PC-3 (cell line): ENCODE results near the gene SHC4. TPM values are rescaled to one million over a fixed set of nuclear protein-coding genes. Genes with fewer than 3 reads are reported as not detected.

Experiments used
- ATAC-seq: fragments of 200-7000 bp; cut with Tn5 transposase; 2 replicates; pipeline ENCODE4 v1.9.1; 2020; ENCODE audit warnings: mild to moderate bottlenecking, moderate library complexity
- BruUV-seq: library from RNA; stranded (reverse); fragments of 400-500 nt; replicated peaks from 2 replicates; lab custom pipeline; 2021; lab: Mats Ljungman, UMichigan
- CTCF ChIA-PET: fragments of 300-600 bp; sonication (Branson Sonifier 250); formaldehyde crosslinking; loops from one replicate; lab custom pipeline; 2022; ENCODE audit warnings: antibody characterized with exemption; lab: Charles Lee
- POLR2A ChIA-PET: fragments of 300-600 bp; sonication (Branson Sonifier 250); formaldehyde crosslinking; loops from one replicate; lab custom pipeline; 2022; ENCODE audit warnings: antibody characterized with exemption; ENCODE audit not compliant: unreplicated experiment; lab: Charles Lee
- DNase-seq: peaks from one replicate; pipeline ENCODE4 v3.0.0-alpha.2; 2015
- H2AFZ ChIP-seq: fragments of 300-600 bp; sonication (generic); 2 replicates; pipeline ENCODE4 v1.6.0; 2016; ENCODE audit warnings: antibody characterized with exemption, low read length
- H3F3A ChIP-seq: fragments of 300-600 bp; sonication (generic); one replicate; pipeline ENCODE4 v1.6.0; 2017; ENCODE audit warnings: antibody characterized with exemption, low read length, control low read depth, mild to moderate bottlenecking; ENCODE audit not compliant: unreplicated experiment
- H3K27ac ChIP-seq: fragments of 300-600 bp; sonication (generic); 2 replicates; pipeline ENCODE4 v1.5.1; 2016; ENCODE audit warnings: mild to moderate bottlenecking, low read length
- H3K27me3 ChIP-seq: fragments of 300-600 bp; sonication (generic); 2 replicates; pipeline ENCODE4 v1.6.1; 2016; ENCODE audit warnings: low read length, mixed read lengths
- H3K36me3 ChIP-seq: fragments of 300-600 bp; sonication (generic); 2 replicates; pipeline ENCODE4 v1.6.1; 2016; ENCODE audit warnings: low read depth, mixed run types, low read length, mixed read lengths
- H3K4me1 ChIP-seq: fragments of 300-600 bp; sonication (generic); 2 replicates; pipeline ENCODE4 v1.5.1; 2016; ENCODE audit warnings: low read length; ENCODE audit not compliant: insufficient read depth
- H3K4me2 ChIP-seq: fragments of 300-600 bp; sonication (generic); 2 replicates; pipeline ENCODE4 v1.6.0; 2016; ENCODE audit warnings: low read length
- H3K4me3 ChIP-seq: fragments of 300-600 bp; sonication (generic); 2 replicates; pipeline ENCODE4 v1.5.1; 2016; ENCODE audit warnings: mild to moderate bottlenecking, low read length, mixed read lengths
- H3K79me2 ChIP-seq: fragments of 300-600 bp; sonication (generic); 2 replicates; pipeline ENCODE4 v1.6.1; 2017; ENCODE audit warnings: low read length, mixed read lengths
- H3K9ac ChIP-seq: fragments of 300-600 bp; sonication (generic); 2 replicates; pipeline ENCODE4 v1.6.0; 2016; ENCODE audit warnings: mild to moderate bottlenecking, low read length
- H3K9me2 ChIP-seq: fragments of 300-600 bp; sonication (generic); replicated peaks from 2 replicates; pipeline ENCODE4 v1.6.1; 2016; ENCODE audit warnings: mixed run types, low read length, mixed read lengths
- H3K9me3 ChIP-seq: fragments of 300-600 bp; sonication (generic); 2 replicates; pipeline ENCODE4 v1.6.1; 2016; ENCODE audit warnings: low read length, mixed read lengths
- H4K20me1 ChIP-seq: fragments of 300-600 bp; sonication (generic); 2 replicates; pipeline ENCODE4 v1.6.1; 2016; ENCODE audit warnings: low read length, mixed read lengths
- EZH2 ChIP-seq: fragments of 300-600 bp; sonication (generic); IDR thresholded peaks from one replicate; pipeline ENCODE4 v1.6.1; 2017; ENCODE audit warnings: antibody characterized with exemption, mild to moderate bottlenecking, low read length; ENCODE audit not compliant: unreplicated experiment
- EZH2phosphoT487 ChIP-seq: fragments of 300-600 bp; sonication (generic); IDR thresholded peaks from 2 replicates; pipeline ENCODE4 v1.6.1; 2018; ENCODE audit warnings: mild to moderate bottlenecking, antibody characterized with exemption, low read length, borderline replicate concordance
- intact Hi-C: fragments of 100-400 bp; cut with micrococcal nuclease; formaldehyde crosslinking; loops from 2 replicates; pipeline ENCODE4 v1.9.0; 2023
- total RNA-seq: library from RNA; depleted of rRNA; stranded (reverse); fragments of >200 nt; gene quantifications from 2 replicates; pipeline ENCODE4 v1.2.3, GENCODE V29; 2014
- TF ChIP-seq, protein P1 (sequence below): fragments of 300-600 bp; sonication (generic); conservative IDR thresholded peaks from 2 replicates; pipeline ENCODE4 v1.5.1; 2017; ENCODE audit warnings: antibody characterized with exemption, low read depth, mild to moderate bottlenecking, low read length

SHC4 gene
- total RNA-seq, 1 experiment from 2014 or later = 2.4 TPM

DNA sequence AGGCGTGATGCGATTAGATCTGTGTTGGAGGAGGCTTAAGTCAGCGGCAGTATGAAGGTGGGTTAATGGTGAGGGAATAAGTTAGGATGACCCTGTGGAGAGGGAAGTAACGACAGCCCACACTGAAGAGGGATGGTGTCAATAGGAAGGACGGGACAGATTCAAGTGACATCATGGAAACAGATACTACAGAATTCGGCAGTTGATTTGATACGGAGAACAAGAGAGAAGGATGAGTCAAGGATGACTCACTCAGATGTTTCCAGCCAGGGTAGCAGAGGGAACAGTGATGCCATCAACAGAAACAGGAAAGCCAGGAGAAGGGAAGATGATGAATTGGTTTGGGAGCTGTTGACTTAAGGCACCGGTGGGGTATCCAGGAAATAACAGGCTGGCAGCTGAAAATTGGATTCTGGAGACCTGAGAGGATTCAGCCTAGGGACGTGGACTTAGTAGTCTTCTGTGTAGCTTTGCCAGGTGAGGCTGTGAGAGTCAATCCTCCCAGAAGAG, 38.0 kb downstream of the SHC4 start:
- intact Hi-C loops = no loop called here
- no TSS peak for BruUV-seq

DNA sequence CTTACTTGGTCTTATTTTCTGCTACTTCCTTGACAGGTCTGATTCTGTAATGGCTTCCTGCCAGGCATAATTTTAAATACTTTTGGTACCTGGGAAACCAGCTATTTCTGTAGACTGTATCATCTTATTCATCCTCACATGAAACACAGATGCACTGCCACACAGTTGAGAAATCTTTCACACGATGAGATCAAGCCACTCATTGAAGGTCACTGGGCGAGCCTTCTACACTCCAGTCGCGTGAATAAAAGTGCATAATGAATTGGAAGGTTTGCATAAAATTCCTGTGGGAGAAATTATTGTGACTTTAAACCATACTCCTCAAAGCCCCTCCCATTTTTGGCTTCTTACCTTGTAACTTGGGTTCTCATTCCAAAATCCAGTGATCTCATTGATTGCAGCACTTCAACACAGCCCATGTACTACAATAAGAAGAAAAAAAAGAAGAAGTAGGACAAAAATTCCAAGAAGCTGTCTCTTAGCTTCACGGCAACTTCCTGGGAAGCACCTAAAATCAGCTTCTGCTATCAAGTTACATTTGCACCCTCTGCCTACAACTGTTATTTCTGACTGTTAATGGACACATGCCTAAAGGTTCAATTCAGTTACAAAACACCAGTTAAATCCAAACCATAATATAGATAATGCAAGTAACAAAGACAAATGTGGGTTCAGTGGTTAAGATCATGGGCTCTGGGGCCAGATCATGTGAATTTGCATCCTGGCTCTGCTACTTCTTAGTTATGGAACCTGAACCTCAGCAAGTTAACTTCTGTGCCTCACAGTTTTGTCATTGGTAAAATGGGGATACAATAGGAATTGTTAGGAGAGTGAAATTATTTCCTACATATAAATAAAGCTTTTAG, 39.0 kb downstream of the SHC4 start:
- Histone ChIP-seq H4K20me1 (no peaks in the 10 kb centered on the region), H3K9me2 (no peaks in the 10 kb centered on the region), H2AFZ (no peak overlapping the region), H3K4me3 (no peak overlapping the region), H3K9me3 (no peaks in the 10 kb centered on the region), H3K79me2 (no peaks in the 10 kb centered on the region), H3F3A (no peaks in the 10 kb centered on the region), H3K36me3 (no peaks in the 10 kb centered on the region), H3K27me3 (no peaks in the 10 kb centered on the region), H3K9ac (0 out of 2 replicates have a peak overlapping the region, but pooled peaks have one; percentile 11), H3K4me1 (peaks cover 33% of the 10 kb centered on the region), H3K27ac (peak overlapping the region; percentile 88), H3K4me2 (no peak overlapping the region)
- intact Hi-C loops = no loop called here
- ATAC-seq (no peak), DNase-seq (no peak)
- POLR2A ChIA-PET = interaction anchor here (0.7 kb wide), 1 partner anchor 46 kb away, joined by 7 read pairs; no protein-coding TSS in a partner anchor
- no TSS peak for BruUV-seq
- TF ChIP-seq EZH2 (no peak), EZH2phosphoT487 (no peak)
- TF ChIP-seq, protein P1, sequence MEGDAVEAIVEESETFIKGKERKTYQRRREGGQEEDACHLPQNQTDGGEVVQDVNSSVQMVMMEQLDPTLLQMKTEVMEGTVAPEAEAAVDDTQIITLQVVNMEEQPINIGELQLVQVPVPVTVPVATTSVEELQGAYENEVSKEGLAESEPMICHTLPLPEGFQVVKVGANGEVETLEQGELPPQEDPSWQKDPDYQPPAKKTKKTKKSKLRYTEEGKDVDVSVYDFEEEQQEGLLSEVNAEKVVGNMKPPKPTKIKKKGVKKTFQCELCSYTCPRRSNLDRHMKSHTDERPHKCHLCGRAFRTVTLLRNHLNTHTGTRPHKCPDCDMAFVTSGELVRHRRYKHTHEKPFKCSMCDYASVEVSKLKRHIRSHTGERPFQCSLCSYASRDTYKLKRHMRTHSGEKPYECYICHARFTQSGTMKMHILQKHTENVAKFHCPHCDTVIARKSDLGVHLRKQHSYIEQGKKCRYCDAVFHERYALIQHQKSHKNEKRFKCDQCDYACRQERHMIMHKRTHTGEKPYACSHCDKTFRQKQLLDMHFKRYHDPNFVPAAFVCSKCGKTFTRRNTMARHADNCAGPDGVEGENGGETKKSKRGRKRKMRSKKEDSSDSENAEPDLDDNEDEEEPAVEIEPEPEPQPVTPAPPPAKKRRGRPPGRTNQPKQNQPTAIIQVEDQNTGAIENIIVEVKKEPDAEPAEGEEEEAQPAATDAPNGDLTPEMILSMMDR = no peak
- CTCF ChIA-PET = no interaction called here

More for the DNA sequence above, 38.0 kb downstream of the SHC4 start:
- Histone ChIP-seq H3K9me3 (no peaks in the 10 kb centered on the region), H3K79me2 (no peaks in the 10 kb centered on the region), H3K9me2 (no peaks in the 10 kb centered on the region), H3K4me2 (peak overlapping the region; percentile 40), H3K27ac (peak overlapping the region; percentile 88), H3K36me3 (no peaks in the 10 kb centered on the region), H3K9ac (peak overlapping the region; percentile 49; the same call in 1 of the 2 replicates), H4K20me1 (no peaks in the 10 kb centered on the region), H2AFZ (peak overlapping the region; percentile 24; the same call in 1 of the 2 replicates), H3K27me3 (no peaks in the 10 kb centered on the region), H3K4me3 (no peak overlapping the region), H3K4me1 (peaks cover 43% of the 10 kb centered on the region), H3F3A (no peaks in the 10 kb centered on the region)
- ChIA-PET POLR2A (no interaction called here), CTCF (no interaction called here)
- ATAC-seq (peak; percentile 57), DNase-seq (peak; percentile 92)
- TF ChIP-seq EZH2 (no peak), EZH2phosphoT487 (no peak)
- TF ChIP-seq, protein P1 = no peak

DNA sequence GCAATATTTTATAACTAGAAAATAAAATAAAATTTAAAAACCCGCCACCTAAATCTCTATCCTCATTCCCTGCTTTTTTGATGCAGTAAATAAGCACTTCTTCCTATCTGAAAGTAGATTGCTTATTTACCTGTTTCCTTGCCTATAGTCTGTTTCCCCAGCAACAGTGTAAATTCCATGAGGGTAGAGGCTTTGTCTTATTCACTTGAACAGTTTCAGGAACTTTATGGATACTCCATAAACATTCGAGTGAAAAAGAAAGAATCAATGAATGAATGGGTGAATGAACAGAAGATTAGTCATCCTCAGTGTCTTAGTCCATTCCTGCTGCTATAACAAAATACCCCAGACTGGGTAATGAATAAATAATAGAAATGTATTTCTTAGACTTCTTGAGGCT, 41.7 kb downstream of the SHC4 start:
- no peak for DNase-seq
- H3K9me3 ChIP-seq = no peaks in the 10 kb centered on the region
- BruUV-seq = no TSS peak
- no peak overlapping the region for H2AFZ ChIP-seq
- peaks cover 14% of the 10 kb centered on the region; the same call in 1 of the 2 replicates for H3K4me1 ChIP-seq
- no peaks in the 10 kb centered on the region for H3K79me2 ChIP-seq
- H3K9ac ChIP-seq = no peak overlapping the region
- H3K27me3 ChIP-seq = no peaks in the 10 kb centered on the region
- H3F3A ChIP-seq = no peaks in the 10 kb centered on the region
- H4K20me1 ChIP-seq = no peaks in the 10 kb centered on the region
- ChIA-PET CTCF (no interaction called here), POLR2A (no interaction called here)
- H3K4me3 ChIP-seq = no peak overlapping the region
- no peak for ATAC-seq
- no peaks in the 10 kb centered on the region for H3K9me2 ChIP-seq
- H3K27ac ChIP-seq = no peak overlapping the region
- intact Hi-C loops = no loop called here
- no peak overlapping the region for H3K4me2 ChIP-seq
- TF ChIP-seq, protein P1 = no peak
- no peak for TF ChIP-seq EZH2phosphoT487
- TF ChIP-seq EZH2 = no peak
- H3K36me3 ChIP-seq = no peaks in the 10 kb centered on the region
